Iris pigment epithelial cell (primary cell): ENCODE data around the gene OR2B3.
"Not testable (repeated sequence)": the region's sequence is repeated elsewhere in the genome, so short reads cannot be mapped to it uniquely, and the experiment has no call there.

Experiments used
- DNase-seq: peaks from one replicate; pipeline ENCODE4 v3.0.0-alpha.2; 2011; ENCODE audit warnings: low read depth

The OR2B3 gene

GRCh38 chr6:29087213-29087612 lies at the start of gene OR2B3:
Gene OR2B3, minus strand, starts transcription at chr6:29087313. Its CDS starts 65 bp downstream, at chr6:29087248.
- DNase-seq = no peak

- DNase-seq = no peak
Observed at GRCh38 chr6:29131691-29132090, 44.6 kb upstream of the OR2B3 start.

DNA sequence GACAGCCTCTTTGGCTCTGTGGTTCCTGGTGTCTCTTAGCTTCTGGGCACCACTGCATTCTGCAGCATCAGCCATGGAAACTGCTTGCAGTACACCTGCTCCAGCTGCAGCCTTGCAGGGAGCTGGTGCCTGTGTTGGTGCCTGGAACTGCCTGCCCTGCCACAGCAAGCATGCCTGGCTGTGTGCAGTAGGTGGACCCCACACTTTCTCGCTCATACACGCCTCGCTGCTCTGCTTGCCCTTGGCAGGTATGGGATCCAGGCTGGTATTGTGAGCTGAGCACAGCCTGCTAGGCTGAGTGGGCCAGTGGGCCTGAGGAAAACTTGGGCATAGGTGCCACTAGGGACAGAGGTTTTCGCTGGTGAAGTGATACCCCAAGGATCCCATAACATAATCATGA lies 43.5 kb upstream of the OR2B3 start:
- DNase-seq = no peak

DNA sequence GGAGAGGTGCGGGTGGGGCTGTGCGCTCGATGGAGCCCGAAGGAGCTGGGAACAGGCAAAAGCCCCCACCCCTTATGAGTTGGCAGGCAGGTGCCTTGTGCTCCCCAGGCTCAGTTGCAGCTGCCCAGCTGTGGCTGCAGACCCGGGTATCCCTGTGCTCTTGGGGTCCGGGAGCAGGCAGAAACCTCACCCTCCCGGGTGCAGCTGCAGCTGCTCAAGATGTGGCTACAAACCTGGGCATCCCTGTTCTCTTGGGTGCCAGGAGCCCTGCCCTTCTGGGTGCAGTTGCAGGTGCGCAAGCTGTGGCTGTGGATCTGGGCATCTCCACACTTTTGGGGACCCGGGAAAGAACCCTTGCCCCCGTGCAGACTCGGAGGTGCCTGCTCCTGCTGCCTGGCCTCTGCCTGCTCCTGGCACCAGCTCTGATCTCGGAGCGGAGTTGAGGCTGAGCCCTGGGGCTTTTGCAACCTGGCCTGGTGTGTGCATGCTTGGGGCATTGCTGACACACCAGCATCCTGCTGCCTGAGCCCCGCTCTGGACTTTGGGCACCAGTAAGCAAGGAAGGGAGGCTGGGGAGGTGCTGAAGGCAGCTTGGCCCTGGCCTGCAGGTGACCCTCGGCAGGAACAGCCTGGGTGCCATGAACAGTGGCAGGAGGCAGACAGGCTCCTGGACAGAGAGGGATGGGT lies 42.4 kb upstream of the OR2B3 start:
- no peak for DNase-seq

GRCh38 chr6:29114964-29115363 lies 27.9 kb upstream of the OR2B3 start:
- DNase-seq = not testable (repeated sequence)

- DNase-seq = no peak
Observed at GRCh38 chr6:29112135-29112534, 25.0 kb upstream of the OR2B3 start.

DNA sequence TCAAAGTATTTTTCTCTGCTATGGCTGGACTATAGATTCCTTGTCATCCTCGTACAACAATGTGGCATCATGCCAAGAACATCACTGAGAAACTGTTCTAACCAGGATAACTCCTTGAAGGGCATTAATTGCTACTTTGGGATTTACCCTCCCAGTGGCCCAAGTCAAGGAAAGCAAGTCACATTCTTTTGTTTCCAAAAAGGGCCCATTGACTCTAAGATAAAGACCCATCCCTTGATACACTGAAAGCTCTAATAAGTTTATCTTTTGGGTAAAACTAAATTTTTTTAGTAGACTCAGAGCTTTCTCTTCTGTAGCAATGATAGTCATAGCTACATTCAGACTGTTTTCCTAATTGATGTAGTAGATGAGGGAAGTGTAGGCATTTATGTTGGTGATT lies 20.6 kb upstream of the OR2B3 start, which contains the start of gene OR2J3:
Gene OR2J3 (plus strand): TSS at position 301 of the 400 bp plus-strand sequence. CDS start 3,833 bp downstream, outside the sequence.
- no peak for DNase-seq

DNA sequence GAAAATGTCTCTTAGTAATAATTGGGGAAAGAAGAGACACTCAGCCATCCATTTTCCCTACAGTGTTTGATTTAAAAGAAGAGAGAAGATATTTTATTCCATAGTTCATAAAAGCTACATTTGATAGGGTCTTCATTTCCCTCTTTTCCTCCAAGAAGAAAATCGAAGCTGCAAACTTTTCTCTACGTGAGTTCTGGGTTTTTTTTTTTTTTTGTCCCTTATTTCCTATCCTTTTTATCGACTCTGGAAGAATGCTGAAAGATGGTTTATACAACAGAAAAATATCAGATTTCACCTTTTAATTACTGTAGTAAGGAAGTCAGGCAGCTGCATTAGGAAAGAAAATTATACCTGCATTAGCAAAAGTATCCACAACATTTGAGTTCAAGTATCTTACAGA lies 12.1 kb upstream of the OR2B3 start, which contains the start of gene OR2J1:
Gene OR2J1 (plus strand): TSS at position 301 of the 400 bp plus-strand sequence. CDS start 1,453 bp downstream, outside the sequence.
- no peak for DNase-seq

- DNase-seq = no peak
Observed at GRCh38 chr6:29097803-29098202, 10.7 kb upstream of the OR2B3 start.

GRCh38 chr6:29092957-29093356 lies 5.8 kb upstream of the OR2B3 start:
- no peak for DNase-seq

GRCh38 chr6:29082457-29082856 lies 4.7 kb downstream of the OR2B3 start:
- no peak for DNase-seq

GRCh38 chr6:29081312-29081711 lies 5.8 kb downstream of the OR2B3 start:
- DNase-seq = no peak

DNA sequence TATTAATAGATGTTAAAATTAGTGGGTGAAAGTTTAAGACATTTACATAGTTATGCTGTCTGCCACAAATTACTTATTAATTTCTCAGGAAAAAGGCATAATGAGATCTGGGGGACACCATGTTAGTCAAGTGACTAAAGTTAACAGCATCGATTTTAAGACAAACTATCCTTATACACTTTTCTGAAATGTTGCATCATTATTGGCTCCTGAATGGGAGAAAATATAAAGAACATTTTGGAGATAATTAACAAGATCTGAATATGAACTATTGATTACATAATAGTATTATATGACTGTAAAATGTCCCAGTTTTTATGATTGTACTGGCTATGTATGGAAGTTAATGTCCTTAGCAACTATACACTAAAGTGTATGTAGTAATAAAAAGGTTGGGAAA lies 7.9 kb downstream of the OR2B3 start:
- DNase-seq = no peak

GRCh38 chr6:29071831-29072723 lies 15.0 kb downstream of the OR2B3 start:
- peak; percentile 41 for DNase-seq

DNA sequence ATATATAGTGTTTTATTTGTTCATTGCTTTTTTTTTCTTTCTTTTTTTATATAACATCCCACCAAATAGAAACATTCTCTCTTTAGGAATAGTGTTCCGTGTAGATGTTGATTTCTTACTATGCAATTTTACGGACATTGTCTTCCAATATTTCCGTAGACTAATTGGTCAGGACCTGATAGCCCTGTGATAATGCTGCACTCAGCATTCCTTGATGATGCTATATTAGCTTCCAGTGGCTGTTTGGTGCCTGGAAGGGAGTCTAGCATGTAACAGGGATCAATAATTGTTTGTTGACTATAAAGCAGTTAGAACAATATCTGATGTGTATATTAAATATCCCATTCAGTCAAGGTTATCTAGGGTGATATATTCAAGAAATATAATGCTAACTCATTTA lies 35.4 kb downstream of the OR2B3 start:
- DNase-seq = no peak

DNA sequence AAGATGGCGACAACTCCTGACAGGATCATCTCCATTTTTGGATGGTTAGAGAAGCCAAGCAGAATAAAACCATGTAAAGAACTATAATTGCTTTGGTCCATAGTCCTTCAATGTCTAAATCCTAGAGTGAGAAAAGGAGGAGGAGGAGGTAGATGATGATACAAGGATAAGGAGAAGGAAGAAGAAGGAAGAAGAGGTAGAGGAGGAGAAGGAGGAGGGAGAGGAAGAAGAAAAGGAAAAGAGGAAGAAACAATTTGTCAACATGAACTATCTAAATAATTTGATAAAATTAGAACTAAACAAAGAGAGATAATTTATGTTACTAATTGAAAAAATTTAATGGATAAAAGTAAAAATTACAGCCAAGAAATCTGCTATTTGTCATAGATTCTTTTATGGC lies 42.0 kb downstream of the OR2B3 start, which contains the start of gene OR2W1:
Gene OR2W1 (minus strand): TSS at position 101 of the 400 bp plus-strand sequence. CDS start 0 bp downstream, at position 101.
- no peak for DNase-seq
